NT2/D1 (cell line): ENCODE measurements around the gene HOXA2.

Experiments used
- DNase-seq: peaks from one replicate; pipeline ENCODE4 v3.0.0-alpha.2; 2011; ENCODE audit warnings: low read depth, low spot score
- H3K27me3 ChIP-seq: 2 replicates; pipeline ENCODE4 v1.6.0; 2011; ENCODE audit warnings: mild to moderate bottlenecking; ENCODE audit not compliant: insufficient read length, insufficient read depth
- H3K36me3 ChIP-seq: 2 replicates; pipeline ENCODE4 v1.6.1; 2011; ENCODE audit warnings: mild to moderate bottlenecking, low read length, mixed read lengths; ENCODE audit not compliant: insufficient read depth, insufficient read length
- H3K4me1 ChIP-seq: 2 replicates; pipeline ENCODE4 v1.5.1; 2011; ENCODE audit not compliant: insufficient read depth, insufficient read length
- H3K4me3 ChIP-seq: 2 replicates; pipeline ENCODE4 v1.5.1; 2011; ENCODE audit warnings: low read depth; ENCODE audit not compliant: insufficient read length
- H3K9ac ChIP-seq: 2 replicates; pipeline ENCODE4 v1.6.0; 2011; ENCODE audit warnings: low read depth; ENCODE audit not compliant: insufficient read length
- H3K9me3 ChIP-seq: 2 replicates; pipeline ENCODE4 v1.5.1; 2011; ENCODE audit warnings: mild to moderate bottlenecking, low read length; ENCODE audit not compliant: insufficient read depth
- SUZ12 ChIP-seq: IDR thresholded peaks from 2 replicates; pipeline ENCODE4 v1.6.1; 2011; ENCODE audit not compliant: insufficient read length, insufficient read depth; ENCODE audit errors: extremely low read depth
- YY1 ChIP-seq: IDR thresholded peaks from 2 replicates; pipeline ENCODE4 v1.6.1; 2011; ENCODE audit not compliant: insufficient read length, insufficient read depth
- ZNF274 ChIP-seq: IDR thresholded peaks from 2 replicates; pipeline ENCODE4 v1.6.1; 2011; ENCODE audit warnings: mild to moderate bottlenecking, low read depth, low read length

Gene HOXA2

GRCh38 chr7:27126596-27127327, 24.3 kb upstream of the HOXA2 start:
- DNase-seq, result no peak
- TF ChIP-seq YY1 (no peak), ZNF274 (no peak), SUZ12 (no peak)

GRCh38 chr7:27125986-27126394, 23.5 kb upstream of the HOXA2 start:
- no peak for DNase-seq
- Histone ChIP-seq H3K4me1 (no peaks in the 10 kb centered on the region), H3K36me3 (no peaks in the 10 kb centered on the region), H3K27me3 (peaks cover 98% of the 10 kb centered on the region), H3K9ac (no peak overlapping the region), H3K9me3 (no peaks in the 10 kb centered on the region), H3K4me3 (no peak overlapping the region)
- TF ChIP-seq ZNF274 (no peak), SUZ12 (peak; percentile 6)

More at GRCh38 chr7:27126596-27127327, 24.3 kb upstream of the HOXA2 start:
- Histone ChIP-seq H3K4me3 (no peak overlapping the region), H3K4me1 (no peaks in the 10 kb centered on the region), H3K9ac (no peak overlapping the region), H3K36me3 (no peaks in the 10 kb centered on the region), H3K27me3 (peaks cover 98% of the 10 kb centered on the region), H3K9me3 (no peaks in the 10 kb centered on the region; the same call in 1 of the 2 replicates)

- no peak for TF ChIP-seq SUZ12
- TF ChIP-seq YY1, result no peak
- no peak for TF ChIP-seq ZNF274
These were observed 22.6 kb upstream of the HOXA2 start for GRCh38 chr7:27124902-27125689.

GRCh38 chr7:27124096-27124901, 21.8 kb upstream of the HOXA2 start:
- no peak for TF ChIP-seq YY1
- TF ChIP-seq ZNF274, result no peak
- peak; percentile 82 for TF ChIP-seq SUZ12
- no peaks in the 10 kb centered on the region for H3K36me3 ChIP-seq
- no peak for DNase-seq
- no peaks in the 10 kb centered on the region for H3K4me1 ChIP-seq
- H3K9me3 ChIP-seq, result no peaks in the 10 kb centered on the region
- no peak overlapping the region for H3K9ac ChIP-seq
- H3K27me3 ChIP-seq, result peaks cover 100% of the 10 kb centered on the region
- no peak overlapping the region for H3K4me3 ChIP-seq

More at GRCh38 chr7:27124902-27125689, 22.6 kb upstream of the HOXA2 start:
- Histone ChIP-seq H3K4me1 (no peaks in the 10 kb centered on the region), H3K27me3 (peaks cover 100% of the 10 kb centered on the region), H3K36me3 (no peaks in the 10 kb centered on the region), H3K4me3 (no peak overlapping the region), H3K9me3 (no peaks in the 10 kb centered on the region), H3K9ac (no peak overlapping the region)
- no peak for DNase-seq

- TF ChIP-seq ZNF274, result no peak
- TF ChIP-seq YY1, result no peak
- TF ChIP-seq SUZ12, result no peak
- no peaks in the 10 kb centered on the region for H3K36me3 ChIP-seq
- H3K9ac ChIP-seq, result no peak overlapping the region
- H3K27me3 ChIP-seq, result peaks cover 100% of the 10 kb centered on the region
- H3K4me3 ChIP-seq, result no peak overlapping the region
- DNase-seq, result no peak
- H3K4me1 ChIP-seq, result no peaks in the 10 kb centered on the region
- no peaks in the 10 kb centered on the region for H3K9me3 ChIP-seq
These were observed 21.1 kb upstream of the HOXA2 start for GRCh38 chr7:27123477-27124053.

GRCh38 chr7:27123007-27123476, 20.6 kb upstream of the HOXA2 start:
- H3K4me1 ChIP-seq, result no peaks in the 10 kb centered on the region
- H3K9ac ChIP-seq, result no peak overlapping the region
- H3K27me3 ChIP-seq, result peaks cover 100% of the 10 kb centered on the region
- H3K36me3 ChIP-seq, result no peaks in the 10 kb centered on the region
- no peak for DNase-seq
- no peaks in the 10 kb centered on the region for H3K9me3 ChIP-seq
- no peak for TF ChIP-seq ZNF274
- no peak for TF ChIP-seq YY1
- TF ChIP-seq SUZ12, result peak; percentile 43
- H3K4me3 ChIP-seq, result no peak overlapping the region
